Liver (tissue), 9 donors: ENCODE results near the gene HELLS. TPM values are rescaled to one million over a fixed set of nuclear protein-coding genes. Genes with fewer than 3 reads are reported as not detected.
"Not testable (repeated sequence)": the region's sequence is repeated elsewhere in the genome, so short reads cannot be mapped to it uniquely, and the experiment has no call there.

ENCODE experiments used
- DNase-seq: peaks from one replicate; pipeline ENCODE4 v3.0.0-alpha.2; 2017; ENCODE audit warnings: low spot score
- H3K27ac ChIP-seq, 2 donors: one replicate each; pipeline ENCODE4 v1.7.0; 2013; ENCODE audit warnings: inconsistent platforms in 2 of 2, low read length in 2 of 2, control low read depth in 1 of 2, low read depth in 1 of 2, mild to moderate bottlenecking in 1 of 2
- H3K27me3 ChIP-seq, 4 donors: one replicate each; pipeline versions ENCODE4 v1.6.1 to v1.7.0; 2013; ENCODE audit warnings: low read length in 3 of 4, inconsistent platforms in 1 of 4, mild to moderate bottlenecking in 1 of 4, moderate library complexity in 1 of 4; ENCODE audit not compliant: control insufficient read depth in 4 of 4, insufficient read depth in 4 of 4
- H3K36me3 ChIP-seq, 4 donors: one replicate each; pipeline versions ENCODE4 v1.6.1 to v1.7.0; 2013; ENCODE audit warnings: low read length in 3 of 4, mild to moderate bottlenecking in 3 of 4, low read depth in 1 of 4, moderate library complexity in 1 of 4; ENCODE audit not compliant: control insufficient read depth in 4 of 4, insufficient read depth in 3 of 4
- H3K4me1 ChIP-seq, 4 donors: one replicate each; pipeline versions ENCODE4 v1.6.1 to v1.7.0; 2013; ENCODE audit warnings: low read length in 3 of 4, mild to moderate bottlenecking in 3 of 4, moderate library complexity in 1 of 4; ENCODE audit not compliant: control insufficient read depth in 4 of 4, insufficient read depth in 4 of 4
- H3K4me3 ChIP-seq, 3 donors: one replicate each; pipeline versions ENCODE4 v1.6.1 to v1.7.0; 2013; ENCODE audit warnings: low read length in 3 of 3, control low read depth in 1 of 3, low read depth in 1 of 3, mild to moderate bottlenecking in 1 of 3
- H3K9ac ChIP-seq, 2 donors: one replicate each; pipeline ENCODE4 v1.7.0; 2013; ENCODE audit warnings: low read length in 2 of 2, mild to moderate bottlenecking in 2 of 2, moderate library complexity in 2 of 2, control low read depth in 1 of 2, low read depth in 1 of 2
- H3K9me3 ChIP-seq, 4 donors: one replicate each; pipeline versions ENCODE4 v1.6.1 to v1.7.0; 2013; ENCODE audit warnings: low read length in 3 of 4; ENCODE audit not compliant: control insufficient read depth in 4 of 4
- FOXA1 ChIP-seq: IDR thresholded peaks from 2 replicates; pipeline ENCODE4 v1.6.1; 2016; ENCODE audit warnings: antibody characterized with exemption
- GABPA ChIP-seq, 2 donors: IDR thresholded peaks in 1 of 2; conservative IDR thresholded peaks in 1 of 2; 2 replicates each; pipeline ENCODE4 v1.6.1; 2016; ENCODE audit warnings: antibody characterized with exemption in 2 of 2, mild to moderate bottlenecking in 1 of 2, moderate library complexity in 1 of 2
- HNF4A ChIP-seq, 2 donors: conservative IDR thresholded peaks; 2 replicates each; pipeline ENCODE4 v1.6.1; 2016; ENCODE audit warnings: antibody characterized with exemption in 2 of 2, mild to moderate bottlenecking in 2 of 2
- HNF4G ChIP-seq: IDR thresholded peaks from 2 replicates; pipeline ENCODE4 v1.6.1; 2016; ENCODE audit warnings: antibody characterized with exemption
- JUND ChIP-seq, 2 donors: IDR thresholded peaks; 2 replicates each; pipeline ENCODE4 v1.6.1; 2016; ENCODE audit warnings: antibody characterized with exemption in 2 of 2
- RXRA ChIP-seq, 2 donors: IDR thresholded peaks; 2 replicates each; pipeline ENCODE4 v1.6.1; 2017 to 2018; ENCODE audit warnings: antibody characterized with exemption in 2 of 2, mild to moderate bottlenecking in 1 of 2
- SP1 ChIP-seq: IDR thresholded peaks from 2 replicates; pipeline ENCODE4 v1.6.1; 2018; ENCODE audit warnings: antibody characterized with exemption, mild to moderate bottlenecking
- YY1 ChIP-seq: IDR thresholded peaks from 2 replicates; pipeline ENCODE4 v1.6.1; 2016; ENCODE audit warnings: antibody characterized with exemption, mild to moderate bottlenecking
- WGBS: extraction: QIAGEN DNeasy Blood & Tissue Kit; methylation state at CpG from one replicate; pipeline ENCODE4 v1.1.7; 2013; 5-methylcytosine and 5-hydroxymethylcytosine counted together
- polyA plus RNA-seq, 2 donors: library from polyadenylated mRNA; stranded (reverse) in 1 of 2; unstranded in 1 of 2; fragments of 200-250 nt in 1 of 2; fragments of >200 nt in 1 of 2; fragmentation: Nextera tagmentation in 1 of 2; extraction: Ambion mirVana in 1 of 2; gene quantifications; one replicate each; pipeline versions ENCODE4 v1.2.1 to v1.2.3, GENCODE V29; 2013 to 2015
- total RNA-seq, 2 donors: library from RNA; depleted of rRNA; stranded (reverse); fragments of >200 nt; gene quantifications; one replicate each; pipeline ENCODE4 v1.2.3, GENCODE V29; 2014
- TF ChIP-seq, protein P1 (sequence below): IDR thresholded peaks from 2 replicates; pipeline ENCODE4 v1.6.1; 2016; ENCODE audit warnings: antibody characterized with exemption
- TF ChIP-seq, protein P2 (sequence below): IDR thresholded peaks from 2 replicates; pipeline ENCODE4 v1.6.1; 2016; ENCODE audit warnings: antibody characterized with exemption, mild to moderate bottlenecking
- donor health status: healthy.
- donor health status: healthy.
- donor health status: healthy.
- donor health status: healthy.
- donor health status: healthy.

Gene HELLS
- total and polyA plus RNA-seq, 4 donors, result 1.2 to 56.4 (median 1.8) TPM

DNA sequence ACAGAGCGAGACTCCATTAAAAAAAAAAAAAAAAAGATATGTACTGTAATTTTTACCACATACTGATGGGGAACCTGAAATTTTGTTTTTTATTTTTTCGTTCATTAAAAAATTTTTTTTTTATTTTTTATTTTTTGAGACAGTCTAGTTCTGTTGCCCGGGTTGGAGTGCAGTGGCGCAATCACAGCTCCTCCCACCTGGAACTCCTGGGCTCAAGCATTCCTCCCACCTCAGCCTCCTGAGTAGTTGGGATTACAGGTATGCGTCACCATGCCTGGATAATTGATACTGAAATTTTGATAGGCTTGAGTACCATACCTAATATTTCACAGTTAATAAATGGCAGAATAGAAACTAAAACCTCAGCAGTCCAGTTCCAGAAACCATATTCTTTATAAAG, 20.9 kb upstream of the HELLS start:
- H3K27me3 ChIP-seq, result no peaks in the 10 kb centered on the region
- no peaks in the 10 kb centered on the region for H3K9me3 ChIP-seq
- no peaks in the 10 kb centered on the region for H3K36me3 ChIP-seq
- WGBS, result 96% methylated on average over 5 of the region's 5 CpGs
- TF ChIP-seq, protein P1, sequence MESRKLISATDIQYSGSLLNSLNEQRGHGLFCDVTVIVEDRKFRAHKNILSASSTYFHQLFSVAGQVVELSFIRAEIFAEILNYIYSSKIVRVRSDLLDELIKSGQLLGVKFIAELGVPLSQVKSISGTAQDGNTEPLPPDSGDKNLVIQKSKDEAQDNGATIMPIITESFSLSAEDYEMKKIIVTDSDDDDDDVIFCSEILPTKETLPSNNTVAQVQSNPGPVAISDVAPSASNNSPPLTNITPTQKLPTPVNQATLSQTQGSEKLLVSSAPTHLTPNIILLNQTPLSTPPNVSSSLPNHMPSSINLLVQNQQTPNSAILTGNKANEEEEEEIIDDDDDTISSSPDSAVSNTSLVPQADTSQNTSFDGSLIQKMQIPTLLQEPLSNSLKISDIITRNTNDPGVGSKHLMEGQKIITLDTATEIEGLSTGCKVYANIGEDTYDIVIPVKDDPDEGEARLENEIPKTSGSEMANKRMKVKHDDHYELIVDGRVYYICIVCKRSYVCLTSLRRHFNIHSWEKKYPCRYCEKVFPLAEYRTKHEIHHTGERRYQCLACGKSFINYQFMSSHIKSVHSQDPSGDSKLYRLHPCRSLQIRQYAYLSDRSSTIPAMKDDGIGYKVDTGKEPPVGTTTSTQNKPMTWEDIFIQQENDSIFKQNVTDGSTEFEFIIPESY, result no peak
- TF ChIP-seq YY1, result no peak
- TF ChIP-seq, protein P2, sequence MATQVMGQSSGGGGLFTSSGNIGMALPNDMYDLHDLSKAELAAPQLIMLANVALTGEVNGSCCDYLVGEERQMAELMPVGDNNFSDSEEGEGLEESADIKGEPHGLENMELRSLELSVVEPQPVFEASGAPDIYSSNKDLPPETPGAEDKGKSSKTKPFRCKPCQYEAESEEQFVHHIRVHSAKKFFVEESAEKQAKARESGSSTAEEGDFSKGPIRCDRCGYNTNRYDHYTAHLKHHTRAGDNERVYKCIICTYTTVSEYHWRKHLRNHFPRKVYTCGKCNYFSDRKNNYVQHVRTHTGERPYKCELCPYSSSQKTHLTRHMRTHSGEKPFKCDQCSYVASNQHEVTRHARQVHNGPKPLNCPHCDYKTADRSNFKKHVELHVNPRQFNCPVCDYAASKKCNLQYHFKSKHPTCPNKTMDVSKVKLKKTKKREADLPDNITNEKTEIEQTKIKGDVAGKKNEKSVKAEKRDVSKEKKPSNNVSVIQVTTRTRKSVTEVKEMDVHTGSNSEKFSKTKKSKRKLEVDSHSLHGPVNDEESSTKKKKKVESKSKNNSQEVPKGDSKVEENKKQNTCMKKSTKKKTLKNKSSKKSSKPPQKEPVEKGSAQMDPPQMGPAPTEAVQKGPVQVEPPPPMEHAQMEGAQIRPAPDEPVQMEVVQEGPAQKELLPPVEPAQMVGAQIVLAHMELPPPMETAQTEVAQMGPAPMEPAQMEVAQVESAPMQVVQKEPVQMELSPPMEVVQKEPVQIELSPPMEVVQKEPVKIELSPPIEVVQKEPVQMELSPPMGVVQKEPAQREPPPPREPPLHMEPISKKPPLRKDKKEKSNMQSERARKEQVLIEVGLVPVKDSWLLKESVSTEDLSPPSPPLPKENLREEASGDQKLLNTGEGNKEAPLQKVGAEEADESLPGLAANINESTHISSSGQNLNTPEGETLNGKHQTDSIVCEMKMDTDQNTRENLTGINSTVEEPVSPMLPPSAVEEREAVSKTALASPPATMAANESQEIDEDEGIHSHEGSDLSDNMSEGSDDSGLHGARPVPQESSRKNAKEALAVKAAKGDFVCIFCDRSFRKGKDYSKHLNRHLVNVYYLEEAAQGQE, result no peak
- TF ChIP-seq RXRA (IDR thresholded peaks at IDR 0.05), result no peak
- no peak for TF ChIP-seq JUND (IDR thresholded peaks at IDR 0.05)
- TF ChIP-seq HNF4A (conservative IDR thresholded peaks at IDR 0.05), result no peak
- H3K4me3 ChIP-seq, result no peak overlapping the region
- H3K4me1 ChIP-seq, result no peaks in the 10 kb centered on the region
- no peak overlapping the region for H3K27ac ChIP-seq
- no peak for DNase-seq
- no peak overlapping the region for H3K9ac ChIP-seq

DNA sequence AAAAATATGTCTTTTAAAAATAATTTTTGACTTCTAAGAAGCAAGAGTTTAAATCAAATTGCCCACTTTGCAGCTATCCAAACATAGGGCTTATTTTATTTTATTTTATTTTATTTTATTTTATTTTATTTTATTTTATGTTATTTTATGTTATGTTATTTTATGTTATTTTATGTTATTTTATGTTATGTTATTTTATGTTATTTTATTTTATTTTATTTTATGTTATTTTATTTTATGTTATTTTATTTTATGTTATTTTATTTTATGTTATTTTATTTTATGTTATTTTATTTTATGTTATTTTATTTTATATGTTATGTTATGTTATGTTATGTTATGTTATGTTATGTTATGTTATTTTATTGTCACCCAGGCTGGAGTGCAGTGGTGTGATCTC, 14.0 kb upstream of the HELLS start:
- H3K9ac ChIP-seq, H3K27me3 ChIP-seq, H3K36me3 ChIP-seq, H3K27ac ChIP-seq, H3K9me3 ChIP-seq, DNase-seq, H3K4me1 ChIP-seq, H3K4me3 ChIP-seq: not testable (repeated sequence)

DNA sequence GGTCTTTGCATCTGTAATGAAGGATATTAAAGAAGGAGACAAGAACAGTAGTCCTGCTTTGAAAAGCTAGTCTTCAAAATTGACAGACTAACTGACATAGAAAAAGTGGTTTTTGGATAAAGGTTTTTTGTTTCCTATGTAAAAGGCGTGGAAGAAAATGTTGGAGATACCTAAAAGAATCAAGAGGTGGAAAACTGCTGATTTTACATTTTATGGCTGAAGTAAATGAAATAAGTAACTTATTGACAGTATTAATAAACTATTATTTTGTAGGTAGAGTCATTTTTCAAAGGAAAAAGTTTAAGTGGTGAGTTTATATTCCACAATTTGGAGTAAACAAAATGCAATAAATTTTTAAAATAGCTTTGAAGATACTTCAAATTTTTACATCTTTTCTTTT, 12.6 kb upstream of the HELLS start:
- no peaks in the 10 kb centered on the region for H3K4me1 ChIP-seq
- no peak overlapping the region for H3K27ac ChIP-seq
- H3K9me3 ChIP-seq, result no peaks in the 10 kb centered on the region
- H3K36me3 ChIP-seq, result peaks cover 2 to 9% (median 4%) of the 10 kb centered on the region in 4 donors
- no peak for DNase-seq
- H3K4me3 ChIP-seq, result no peak overlapping the region
- H3K9ac ChIP-seq, result no peak overlapping the region
- no peaks in the 10 kb centered on the region for H3K27me3 ChIP-seq
- no peak for TF ChIP-seq RXRA (IDR thresholded peaks at IDR 0.05)
- no peak for TF ChIP-seq SP1
- TF ChIP-seq FOXA1, result no peak
- TF ChIP-seq HNF4A (conservative IDR thresholded peaks at IDR 0.05), result no peak
- no peak for TF ChIP-seq HNF4G
- no peak for TF ChIP-seq GABPA (IDR thresholded peaks at IDR 0.05 in 1 of 2, conservative IDR thresholded peaks at IDR 0.05 in 1 of 2)
- TF ChIP-seq, protein P1, result no peak
- WGBS, result 92% methylated on average over 1 of the region's 1 CpG

DNA sequence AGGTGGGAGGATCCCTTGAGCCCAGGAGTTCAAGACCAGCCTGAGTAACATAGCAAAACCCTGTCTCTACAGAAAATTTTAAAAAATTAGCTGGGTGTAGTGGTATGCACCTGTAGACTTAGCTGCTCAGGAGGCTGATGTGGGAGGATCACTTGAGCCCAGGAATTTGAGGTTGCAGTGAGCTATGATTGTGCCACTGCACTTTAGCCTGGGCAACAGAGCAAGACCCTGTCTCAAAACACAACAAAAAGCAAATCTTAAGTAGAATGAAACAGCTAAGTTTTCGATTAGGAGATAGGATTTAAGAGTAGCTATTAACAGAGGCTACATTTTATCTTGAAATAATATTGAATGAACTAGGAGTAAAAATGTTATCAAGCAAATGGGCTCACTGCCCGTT, 3.3 kb upstream of the HELLS start:
- H3K4me3 ChIP-seq, DNase-seq, H3K27ac ChIP-seq, H3K36me3 ChIP-seq, H3K9me3 ChIP-seq, H3K27me3 ChIP-seq, H3K9ac ChIP-seq: not testable (repeated sequence)
- 89% methylated on average over 2 of the region's 2 CpGs for WGBS
- H3K4me1 ChIP-seq, result peaks cover 2 to 19% (median 14%) of the 10 kb centered on the region in 4 donors
